CD14-positive monocyte (primary cell): ENCODE measurements around the gene TUBB1. TPM values are rescaled to one million over a fixed set of nuclear protein-coding genes. Genes with fewer than 3 reads are reported as not detected.

Source experiments
- DNase-seq, 3 donors: peaks; one replicate each; pipeline ENCODE4 v3.0.0-alpha.2; 2011 to 2022
- H2AFZ ChIP-seq: 2 replicates; pipeline ENCODE4 v1.6.0; 2012; ENCODE audit warnings: mild to moderate bottlenecking, low read depth, low read length, inconsistent platforms; ENCODE audit not compliant: insufficient read depth, poor library complexity, severe bottlenecking
- H3K27ac ChIP-seq, 2 donors: 1 replicate in 1 of 2; 2 replicates in 1 of 2; pipeline ENCODE4 v1.5.1; 2012 to 2013; ENCODE audit warnings: low read length in 2 of 2, control low read depth in 1 of 2, inconsistent platforms in 1 of 2, low read depth in 1 of 2, mild to moderate bottlenecking in 1 of 2
- H3K27me3 ChIP-seq, 2 donors: one replicate each; pipeline versions ENCODE4 v1.6.0 to v1.6.1; 2011 to 2013; ENCODE audit warnings: low read length in 2 of 2; ENCODE audit not compliant: control insufficient read depth in 2 of 2, insufficient read depth in 2 of 2
- H3K36me3 ChIP-seq, 2 donors: replicated peaks in 1 of 2; 1 replicate in 1 of 2; 2 replicates in 1 of 2; pipeline versions ENCODE4 v1.5.1 to v1.6.1; 2012 to 2013; ENCODE audit warnings: low read length in 2 of 2, control low read depth in 1 of 2, inconsistent platforms in 1 of 2, mild to moderate bottlenecking in 1 of 2; ENCODE audit not compliant: insufficient read depth in 2 of 2, control insufficient read depth in 1 of 2
- H3K4me1 ChIP-seq, 2 donors: 1 replicate in 1 of 2; 2 replicates in 1 of 2; pipeline versions ENCODE4 v1.5.1 to v1.6.1; 2012 to 2013; ENCODE audit warnings: low read length in 2 of 2, control low read depth in 1 of 2, inconsistent platforms in 1 of 2, mild to moderate bottlenecking in 1 of 2, moderate library complexity in 1 of 2; ENCODE audit not compliant: insufficient read depth in 2 of 2, control insufficient read depth in 1 of 2
- H3K4me2 ChIP-seq: replicated peaks from 2 replicates; pipeline ENCODE3; 2012; ENCODE audit warnings: low read length, moderate library complexity, mild to moderate bottlenecking; ENCODE audit not compliant: poor library complexity, severe bottlenecking; ENCODE audit errors: extremely low read depth
- H3K4me3 ChIP-seq, 3 experiments: fragments of 200-600 bp in 1 of 3; sonication (generic) in 1 of 3; replicated peaks in 1 of 3; 1 replicate in 2 of 3; 2 replicates in 1 of 3; pipeline ENCODE4 v1.5.1; 2011 to 2013; ENCODE audit warnings: low read length in 3 of 3, mild to moderate bottlenecking in 3 of 3, control low read depth in 2 of 3, low read depth in 2 of 3, inconsistent platforms in 1 of 3, moderate library complexity in 1 of 3
- H3K79me2 ChIP-seq: 2 replicates; pipeline ENCODE4 v1.6.0; 2012; ENCODE audit warnings: mild to moderate bottlenecking, control low read depth, inconsistent platforms, low read length, moderate library complexity; ENCODE audit not compliant: insufficient read depth
- H3K9ac ChIP-seq: 2 replicates; pipeline ENCODE4 v1.6.0; 2017; ENCODE audit warnings: low read length, mild to moderate bottlenecking; ENCODE audit not compliant: insufficient read depth, poor library complexity, severe bottlenecking
- H3K9me3 ChIP-seq, 2 donors: replicated peaks in 1 of 2; 1 replicate in 1 of 2; 2 replicates in 1 of 2; pipeline versions ENCODE4 v1.5.1 to v1.6.1; 2012 to 2013; ENCODE audit warnings: low read length in 2 of 2, control low read depth in 1 of 2; ENCODE audit not compliant: control insufficient read depth in 1 of 2, insufficient read depth in 1 of 2
- H4K20me1 ChIP-seq: 2 replicates; pipeline ENCODE4 v1.6.0; 2012; ENCODE audit warnings: mild to moderate bottlenecking, low read length, control low read depth, moderate library complexity; ENCODE audit not compliant: insufficient read depth
- H3K27ac Mint-ChIP-seq, 7 donors: one replicate each; pipeline ENCODE4 v1.8.0; 2020; ENCODE audit warnings: mild to moderate bottlenecking in 7 of 7, mixed read lengths in 7 of 7, moderate library complexity in 6 of 7, inconsistent platforms in 2 of 7
- H3K27me3 Mint-ChIP-seq, 3 donors: one replicate each; pipeline ENCODE4 v1.8.0; 2021 to 2022; ENCODE audit warnings: low read depth in 3 of 3, mild to moderate bottlenecking in 3 of 3, mixed read lengths in 3 of 3, moderate library complexity in 3 of 3, inconsistent platforms in 1 of 3
- H3K36me3 Mint-ChIP-seq, 2 donors: one replicate each; pipeline ENCODE4 v1.8.0; 2020; ENCODE audit warnings: mixed read lengths in 2 of 2, inconsistent platforms in 1 of 2, mild to moderate bottlenecking in 1 of 2
- H3K4me1 Mint-ChIP-seq: one replicate; pipeline ENCODE4 v1.8.0; 2020; ENCODE audit warnings: mild to moderate bottlenecking, mixed read lengths
- H3K4me3 Mint-ChIP-seq, 2 donors: one replicate each; pipeline ENCODE4 v1.8.0; 2020; ENCODE audit warnings: mild to moderate bottlenecking in 2 of 2, mixed read lengths in 2 of 2, moderate library complexity in 1 of 2
- H3K9me3 Mint-ChIP-seq, 7 donors: one replicate each; pipeline ENCODE4 v1.8.0; 2020 to 2022; ENCODE audit warnings: mixed read lengths in 7 of 7, mild to moderate bottlenecking in 6 of 7, moderate library complexity in 6 of 7, inconsistent platforms in 2 of 7
- CTCF ChIP-seq: fragments of 200-600 bp; IDR thresholded peaks from one replicate; pipeline ENCODE4 v1.8.0; 2022; ENCODE audit warnings: antibody characterized with exemption, mild to moderate bottlenecking
- WGBS: methylation state at CpG from one replicate; pipeline ENCODE4 v1.1.5; 2013; ENCODE audit warnings: missing lambda C conversion rate; ENCODE audit not compliant: insufficient coverage; 5-methylcytosine and 5-hydroxymethylcytosine counted together
- intact Hi-C, 2 donors: fragments of 100-400 bp; cut with micrococcal nuclease; formaldehyde crosslinking; loops; one replicate each; pipeline versions ENCODE4 v1.15.0 to v1.15.1; 2023
- polyA plus RNA-seq, 3 donors: library from polyadenylated mRNA; depleted of rRNA in 1 of 3; unstranded in 2 of 3; stranded (reverse) in 1 of 3; fragments of 300-500 nt in 2 of 3; fragments of >200 nt in 1 of 3; fragmentation: Illumina TruSeq in 2 of 3; gene quantifications; 1 replicate in 2 of 3; 2 replicates in 1 of 3; pipeline ENCODE4 v1.2.3, GENCODE V29; 2012 to 2021

The TUBB1 gene
- polyA plus RNA-seq, 3 donors, result 0.09 to 3.1 (median 2.4) TPM

DNA sequence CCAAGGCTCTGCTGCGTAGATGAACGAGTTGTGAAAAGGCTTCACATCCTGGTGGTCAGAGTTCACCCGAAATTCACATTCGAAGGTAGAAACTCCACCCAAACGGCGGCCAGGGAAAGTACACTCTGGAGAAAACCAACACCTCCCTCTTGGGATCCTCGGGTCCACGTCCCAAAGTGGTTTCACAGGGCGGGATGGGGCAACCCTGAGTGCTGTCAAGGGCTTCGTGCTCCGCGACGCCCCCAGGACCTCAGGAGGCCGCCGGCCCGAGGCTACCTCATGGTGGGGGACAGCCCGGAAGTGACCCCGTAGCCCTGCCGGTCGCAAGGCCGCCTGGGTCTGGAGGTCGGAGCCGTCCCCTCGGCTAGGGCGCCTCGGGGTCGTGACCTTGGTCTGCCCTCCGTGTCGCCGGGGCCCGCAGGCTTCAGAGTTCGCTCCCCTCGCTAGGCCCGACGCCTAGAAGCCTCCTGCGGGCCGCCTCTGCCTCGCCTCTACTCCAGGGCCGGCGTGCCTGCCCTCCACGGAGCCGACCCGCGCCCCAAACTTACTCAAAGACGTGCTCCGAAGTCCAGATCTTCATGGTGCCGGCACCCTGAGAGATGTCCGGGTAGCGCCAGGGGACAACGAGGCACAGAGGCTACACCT lies 23.0 kb downstream of the TUBB1 start, which contains the start of gene PRELID3B:
Gene PRELID3B (minus strand): TSS at position 636 of the 645 bp plus-strand sequence. CDS start 56 bp downstream, at position 580.
- peak within 1 kb of the TSS; percentile 86 for H3K9ac ChIP-seq
- no peaks in the 10 kb centered on the region for H3K9me3 ChIP-seq
- TF ChIP-seq CTCF, result no peak
- H3K4me1 ChIP-seq, result peaks cover 21 to 35% of the 10 kb centered on the region in 2 donors
- peak within 1 kb of the TSS; percentile 76 for H2AFZ ChIP-seq
- peaks cover 0 to 2% (median 0%) of the 10 kb centered on the region in 3 donors for H3K27me3 Mint-ChIP-seq
- H3K27ac Mint-ChIP-seq, result peak within 1 kb of the TSS; percentile 86 to 96 (median 92)
- intact Hi-C loops, result loop anchor here in 1 of 2 donors (5.0 to 10.0 kb wide), 2 partner anchors 145 to 387 kb away; partner anchors contain the start of gene STX16
- peaks cover 40% of the 10 kb centered on the region for H3K4me1 Mint-ChIP-seq
- peak within 1 kb of the TSS; percentile 85 to 91 for H3K4me3 Mint-ChIP-seq
- peak within 1 kb of the TSS; percentile 88 for H3K4me2 ChIP-seq
- no peaks in the 10 kb centered on the region for H3K27me3 ChIP-seq
- WGBS, result 5% methylated on average over 50 of the region's 50 CpGs
- peaks cover 54% of the 10 kb centered on the region for H3K79me2 ChIP-seq
- peak within 1 kb of the TSS; percentile 44 to 90 for H3K27ac ChIP-seq
- DNase-seq, result peak in 2 of 3 donors; percentile 3 to 14
- H3K36me3 ChIP-seq, result peaks cover 11 to 25% of the 10 kb centered on the region in 2 donors
- H3K36me3 Mint-ChIP-seq, result peaks cover 21 to 26% of the 10 kb centered on the region in 2 donors
- H3K9me3 Mint-ChIP-seq, result no peaks in the 10 kb centered on the region
- H3K4me3 ChIP-seq, result peak within 1 kb of the TSS; percentile 76 to 92 (median 79)
- H4K20me1 ChIP-seq, result peaks cover 41% of the 10 kb centered on the region

DNA sequence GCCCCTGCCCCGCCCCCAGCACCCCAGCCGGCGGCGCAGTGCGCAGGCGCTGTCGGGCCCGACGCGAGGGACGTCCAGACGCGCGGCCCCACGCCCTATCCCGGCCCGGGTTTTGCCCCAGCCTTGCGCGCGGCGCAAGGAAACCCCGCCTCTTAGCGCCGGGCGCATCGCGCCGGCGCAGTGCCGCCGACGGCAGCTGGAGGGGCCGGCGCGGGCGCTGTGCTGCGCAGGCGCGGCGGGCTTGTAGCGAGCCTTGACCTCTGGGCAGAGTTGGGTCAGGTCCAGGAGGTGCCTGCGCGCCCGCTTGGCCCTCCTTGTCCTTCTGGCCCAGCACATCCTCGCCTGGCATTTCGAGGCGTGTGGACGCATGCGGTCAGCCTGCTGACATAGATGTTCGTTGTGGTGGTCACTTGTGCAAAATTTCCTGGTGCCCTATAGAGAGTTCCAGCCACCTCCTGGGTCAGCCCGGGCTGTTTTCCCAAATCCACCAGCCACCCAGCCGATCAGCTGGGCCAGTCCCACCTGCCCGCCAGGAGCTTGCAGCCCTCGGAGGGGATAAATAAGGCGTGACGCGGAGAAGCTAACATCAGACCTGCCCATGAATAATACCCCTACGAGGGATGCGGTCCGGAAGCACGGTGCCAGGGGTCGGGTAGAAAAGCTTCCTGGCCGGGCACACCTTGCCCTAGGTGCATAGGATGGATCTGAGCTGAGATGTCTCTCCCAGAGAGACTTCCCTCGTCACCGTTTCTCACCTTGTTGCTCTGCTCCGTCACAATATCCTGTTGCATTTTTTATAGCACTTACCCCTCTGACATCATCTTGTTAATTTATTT lies 23.8 kb downstream of the TUBB1 start:
- Mint-ChIP-seq H3K4me3 (peak overlapping the region; percentile 85 to 91), H3K36me3 (peaks cover 14 to 18% of the 10 kb centered on the region in 2 donors), H3K27ac (peak overlapping the region; percentile 86 to 96 (median 92)), H3K9me3 (no peaks in the 10 kb centered on the region), H3K27me3 (peaks cover 0 to 2% (median 2%) of the 10 kb centered on the region in 3 donors), H3K4me1 (peaks cover 40% of the 10 kb centered on the region)
- peak; percentile 91 to 94 (median 91) for DNase-seq
- Histone ChIP-seq H4K20me1 (peaks cover 34% of the 10 kb centered on the region), H2AFZ (peak overlapping the region; percentile 76), H3K27ac (peak overlapping the region; percentile 44 to 90), H3K36me3 (peaks cover 4 to 17% of the 10 kb centered on the region in 2 donors), H3K9me3 (no peaks in the 10 kb centered on the region), H3K4me2 (peak overlapping the region; percentile 88), H3K9ac (peak overlapping the region; percentile 86), H3K4me3 (peak overlapping the region; percentile 76 to 92 (median 79)), H3K79me2 (peaks cover 47% of the 10 kb centered on the region), H3K27me3 (no peaks in the 10 kb centered on the region), H3K4me1 (peaks cover 21 to 35% of the 10 kb centered on the region in 2 donors)
- intact Hi-C loops, result loop anchor here in 1 of 2 donors (5.0 to 10.0 kb wide), 2 partner anchors 146 to 388 kb away; partner anchors contain the start of gene STX16
- TF ChIP-seq CTCF, result no peak
- WGBS, result 13% methylated on average over 58 of the region's 66 CpGs
